Transverse colon (tissue), 4 donors: ENCODE measurements around the gene ARHGAP10. TPM values are rescaled to one million over a fixed set of nuclear protein-coding genes. Genes with fewer than 3 reads are reported as not detected.

Experiments used
- DNase-seq: peaks from one replicate; pipeline ENCODE4 v3.0.0-alpha.2; 2019
- H3K27ac ChIP-seq, 4 donors: fragments of 200-600 bp; sonication (generic); 2 replicates each; pipeline ENCODE4 v1.5.1; 2016 to 2018; ENCODE audit warnings: inconsistent platforms in 4 of 4
- H3K27me3 ChIP-seq: fragments of 200-600 bp; sonication (generic); 2 replicates; pipeline ENCODE4 v1.5.1; 2017; ENCODE audit warnings: inconsistent platforms
- H3K36me3 ChIP-seq, 4 donors: fragments of 200-600 bp; sonication (generic); 2 replicates each; pipeline ENCODE4 v1.5.1; 2017 to 2019; ENCODE audit warnings: inconsistent platforms in 4 of 4
- H3K4me1 ChIP-seq, 4 donors: fragments of 200-600 bp; sonication (generic); 2 replicates each; pipeline ENCODE4 v1.5.1; 2017 to 2020; ENCODE audit warnings: inconsistent platforms in 4 of 4
- H3K4me3 ChIP-seq, 4 donors: fragments of 200-600 bp; sonication (generic); 1 replicate in 1 of 4; 2 replicates in 3 of 4; pipeline versions ENCODE4 v1.5.1 to v1.6.1; 2017 to 2019; ENCODE audit warnings: inconsistent platforms in 4 of 4
- H3K9me3 ChIP-seq, 2 donors: fragments of 200-600 bp; sonication (generic); 2 replicates each; pipeline ENCODE4 v1.5.1; 2017 to 2019; ENCODE audit warnings: inconsistent platforms in 2 of 2
- EP300 ChIP-seq: sonication (generic); formaldehyde crosslinking; IDR thresholded peaks from one replicate; pipeline ENCODE4 v1.6.1; 2017; ENCODE audit warnings: antibody characterized with exemption, low read depth
- POLR2A ChIP-seq: fragments of 450-650 bp; IDR thresholded peaks from one replicate; pipeline ENCODE4 v1.6.1; 2016; ENCODE audit warnings: antibody characterized with exemption, mild to moderate bottlenecking, moderate library complexity
- POLR2AphosphoS5 ChIP-seq, 3 donors: sonication (generic); formaldehyde crosslinking; IDR thresholded peaks; one replicate each; pipeline ENCODE4 v1.6.1; 2016; ENCODE audit warnings: antibody characterized with exemption in 3 of 3
- WGBS, 2 donors: methylation state at CpG; one replicate each; pipeline ENCODE4 v1.1.5; 2018; ENCODE audit warnings: low coverage in 1 of 2; 5-methylcytosine and 5-hydroxymethylcytosine counted together
- in situ Hi-C, 4 donors: fragments of 200-750 bp; cut with MboI; loops; one replicate each; pipeline versions ENCODE4 v1.15.0 to v1.15.1; 2017; ENCODE audit warnings: low sequenced_read_pairs in 3 of 4, low pct_ligation_motif_present in 1 of 4, low pct_unique_long_range_greater_than_20kb in 1 of 4
- intact Hi-C: fragments of 100-400 bp; cut with DNase I; formaldehyde crosslinking; loops from one replicate; pipeline ENCODE4 v1.15.1; 2023; ENCODE audit warnings: low total_unique reads
- total RNA-seq, 4 donors: library from RNA; depleted of rRNA; stranded (reverse); fragments of >200 nt; gene quantifications; one replicate each; pipeline ENCODE4 v1.1.0, GENCODE V29; 2016
- TF ChIP-seq, protein P1 (sequence below), 5 experiments: fragments of 200-600 bp in 3 of 5; fragments of 450-650 bp in 2 of 5; sonication (generic) in 3 of 5; IDR thresholded peaks; 1 replicate in 2 of 5; 2 replicates in 3 of 5; pipeline ENCODE4 v1.5.1; 2016 to 2017; ENCODE audit warnings: antibody characterized with exemption in 5 of 5, inconsistent platforms in 3 of 5, mild to moderate bottlenecking in 2 of 5, moderate library complexity in 1 of 5

Gene ARHGAP10
- total RNA-seq, 4 donors from 2014 or later, result 14.7 to 27.3 (median 22.9) TPM

DNA sequence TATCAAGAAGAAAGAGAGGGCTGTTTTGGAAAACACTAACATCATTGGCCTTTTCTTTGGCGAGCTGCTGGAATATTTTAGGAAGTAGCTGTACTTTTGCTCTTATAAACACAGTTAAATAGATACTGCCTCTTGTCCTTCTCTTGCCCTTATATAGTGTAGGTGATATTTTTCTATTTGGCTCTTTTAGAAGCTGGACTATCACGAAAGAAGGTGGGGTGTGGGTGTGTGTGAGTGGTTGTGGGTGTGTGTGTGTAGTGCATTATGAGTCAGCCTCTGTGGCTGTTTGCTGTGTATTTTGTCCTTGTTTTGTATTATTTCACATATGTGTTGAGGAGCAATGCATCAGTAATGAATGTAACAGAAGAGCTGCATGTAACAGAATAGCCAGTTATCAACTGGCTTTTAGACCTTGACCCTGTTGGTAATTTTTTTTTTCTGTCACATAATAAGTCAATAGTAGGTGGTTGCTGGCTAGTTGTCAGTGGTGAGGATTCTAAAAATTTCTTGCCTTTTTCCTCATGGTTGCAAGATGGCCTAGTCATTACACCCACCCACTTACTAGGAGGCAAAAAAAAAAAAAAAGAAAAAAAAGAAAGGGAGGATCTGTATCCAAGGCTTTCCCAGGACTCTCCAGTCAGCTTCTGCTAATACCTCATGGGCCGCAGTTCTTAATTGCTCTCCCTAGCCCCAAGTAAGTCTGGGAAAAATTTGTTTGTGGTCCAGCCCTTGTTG lies 23.8 kb downstream of the ARHGAP10 start:
- Histone ChIP-seq H3K9me3 (no peaks in the 10 kb centered on the region), H3K4me3 (no peak overlapping the region), H3K27ac (peak overlapping the region; percentile 58 to 83 (median 68)), H3K36me3 (no peaks in the 10 kb centered on the region), H3K27me3 (no peaks in the 10 kb centered on the region), H3K4me1 (peaks cover 0 to 25% (median 9%) of the 10 kb centered on the region in 4 donors)
- WGBS, 2 donors, result 40 to 51% methylated on average over 3 of the region's 3 CpGs
- in situ Hi-C loops (no loop called here), intact Hi-C loops (no loop called here)
- no peak for DNase-seq
- no peak for TF ChIP-seq EP300
- TF ChIP-seq, protein P1, sequence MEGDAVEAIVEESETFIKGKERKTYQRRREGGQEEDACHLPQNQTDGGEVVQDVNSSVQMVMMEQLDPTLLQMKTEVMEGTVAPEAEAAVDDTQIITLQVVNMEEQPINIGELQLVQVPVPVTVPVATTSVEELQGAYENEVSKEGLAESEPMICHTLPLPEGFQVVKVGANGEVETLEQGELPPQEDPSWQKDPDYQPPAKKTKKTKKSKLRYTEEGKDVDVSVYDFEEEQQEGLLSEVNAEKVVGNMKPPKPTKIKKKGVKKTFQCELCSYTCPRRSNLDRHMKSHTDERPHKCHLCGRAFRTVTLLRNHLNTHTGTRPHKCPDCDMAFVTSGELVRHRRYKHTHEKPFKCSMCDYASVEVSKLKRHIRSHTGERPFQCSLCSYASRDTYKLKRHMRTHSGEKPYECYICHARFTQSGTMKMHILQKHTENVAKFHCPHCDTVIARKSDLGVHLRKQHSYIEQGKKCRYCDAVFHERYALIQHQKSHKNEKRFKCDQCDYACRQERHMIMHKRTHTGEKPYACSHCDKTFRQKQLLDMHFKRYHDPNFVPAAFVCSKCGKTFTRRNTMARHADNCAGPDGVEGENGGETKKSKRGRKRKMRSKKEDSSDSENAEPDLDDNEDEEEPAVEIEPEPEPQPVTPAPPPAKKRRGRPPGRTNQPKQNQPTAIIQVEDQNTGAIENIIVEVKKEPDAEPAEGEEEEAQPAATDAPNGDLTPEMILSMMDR (IDR thresholded peaks at IDR 0.05), result no peak
- no peak for TF ChIP-seq POLR2AphosphoS5 (IDR thresholded peaks at IDR 0.05)
- no peak for TF ChIP-seq POLR2A

- H3K27ac ChIP-seq, result peak overlapping the region; percentile 58 to 83 (median 68)
- no peaks in the 10 kb centered on the region for H3K9me3 ChIP-seq
- in situ Hi-C loops, result no loop called here
- no peaks in the 10 kb centered on the region for H3K27me3 ChIP-seq
- peaks cover 2 to 32% (median 13%) of the 10 kb centered on the region in 4 donors for H3K4me1 ChIP-seq
- no peaks in the 10 kb centered on the region for H3K36me3 ChIP-seq
- DNase-seq, result no peak
- H3K4me3 ChIP-seq, result no peak overlapping the region
- intact Hi-C loops, result no loop called here
- TF ChIP-seq, protein P1 (IDR thresholded peaks at IDR 0.05), result no peak
- TF ChIP-seq POLR2AphosphoS5 (IDR thresholded peaks at IDR 0.05), result no peak
- no peak for TF ChIP-seq POLR2A
- TF ChIP-seq EP300, result no peak
- WGBS, 2 donors, result 86% methylated on average over 1 of the region's 1 CpG; no CpG with 5 or more reads in 1 of the 2 donors
These were observed 24.5 kb downstream of the ARHGAP10 start for GRCh38 chr4:147756417-147756816.

DNA sequence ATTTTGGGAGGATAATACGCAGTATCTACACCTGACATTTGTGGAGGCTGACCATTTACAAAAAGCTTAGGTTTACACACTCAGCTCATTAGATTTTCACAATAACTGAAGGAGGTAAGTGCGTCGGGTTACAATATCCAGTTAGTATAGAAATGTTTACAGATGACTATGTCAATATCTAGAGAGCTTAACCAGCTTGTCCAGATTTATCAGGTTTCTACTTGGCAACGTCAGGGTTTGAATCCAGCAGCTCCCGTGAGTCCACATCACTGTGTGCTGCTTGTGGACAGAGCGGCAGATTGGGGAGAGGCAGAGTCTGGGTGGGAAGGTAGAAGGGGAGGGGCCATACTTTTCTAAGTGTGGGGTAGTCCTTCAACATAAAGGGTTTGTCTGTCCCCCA lies 28.3 kb downstream of the ARHGAP10 start:
- Histone ChIP-seq H3K4me1 (peaks cover 2 to 30% (median 13%) of the 10 kb centered on the region in 4 donors), H3K27me3 (no peaks in the 10 kb centered on the region), H3K4me3 (no peak overlapping the region), H3K9me3 (no peaks in the 10 kb centered on the region), H3K36me3 (no peaks in the 10 kb centered on the region), H3K27ac (peak overlapping the region in 3 of 4 donors; percentile 53 to 65 (median 54))
- WGBS, 2 donors, result 45 to 100% methylated on average over 1 to 6 of the region's 6 CpGs
- TF ChIP-seq POLR2AphosphoS5 (IDR thresholded peaks at IDR 0.05), result no peak
- TF ChIP-seq POLR2A, result no peak
- no peak for TF ChIP-seq EP300
- TF ChIP-seq, protein P1 (IDR thresholded peaks at IDR 0.05), result no peak
- no peak for DNase-seq
- in situ Hi-C loops, result no loop called here
- intact Hi-C loops, result no loop called here

DNA sequence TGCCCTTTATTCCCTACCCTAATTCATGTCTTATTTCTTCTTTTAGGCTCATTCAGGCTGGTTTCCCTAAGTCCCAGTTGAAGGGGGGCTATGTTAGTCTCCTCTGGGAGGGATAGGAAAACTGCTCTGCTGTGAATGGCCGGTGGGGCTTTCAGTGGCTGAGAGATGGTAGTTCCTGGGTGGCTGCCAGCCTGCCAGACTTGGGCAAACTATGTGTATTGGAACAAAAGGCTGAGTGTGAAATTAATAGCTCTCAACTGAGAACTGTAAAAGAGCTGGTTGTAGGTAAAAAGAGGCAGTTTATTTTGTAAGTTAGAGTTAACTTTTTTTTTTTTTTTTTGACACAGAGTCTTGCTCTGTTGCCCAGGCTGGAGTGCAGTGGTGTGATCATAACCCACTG lies 28.8 kb downstream of the ARHGAP10 start:
- in situ Hi-C loops (no loop called here), intact Hi-C loops (no loop called here)
- WGBS, 2 donors, result 41% methylated on average over 1 of the region's 1 CpG; no CpG with 5 or more reads in 1 of the 2 donors
- H3K9me3 ChIP-seq, result no peaks in the 10 kb centered on the region
- peak; percentile 28 for DNase-seq
- H3K27me3 ChIP-seq, result no peaks in the 10 kb centered on the region
- peak overlapping the region in 3 of 4 donors; percentile 53 to 65 (median 54) for H3K27ac ChIP-seq
- no peak overlapping the region for H3K4me3 ChIP-seq
- H3K4me1 ChIP-seq, result peaks cover 2 to 30% (median 13%) of the 10 kb centered on the region in 4 donors
- H3K36me3 ChIP-seq, result no peaks in the 10 kb centered on the region
- TF ChIP-seq EP300 (no peak), POLR2AphosphoS5 (IDR thresholded peaks at IDR 0.05) (no peak), POLR2A (no peak)
- TF ChIP-seq, protein P1 (IDR thresholded peaks at IDR 0.05), result no peak
